Activated T-cell treated with anti-CD3 and anti-CD28 coated beads, Interleukin-2, amount 50 U/mL, for 72 hours (primary cell): ENCODE data around the gene TSPO2. TPM values are rescaled to one million over a fixed set of nuclear protein-coding genes. Genes with fewer than 3 reads are reported as not detected.
"Not testable (repeated sequence)": the region's sequence is repeated elsewhere in the genome, so short reads cannot be mapped to it uniquely, and the experiment has no call there.

Source experiments
- ATAC-seq, 2 donors: fragments of 150-1000 bp; cut with Tn5 transposase; replicated peaks in 1 of 2; 2 replicates each; pipeline ENCODE4 v1.10.0; 2021; ENCODE audit warnings: moderate library complexity in 2 of 2, mild to moderate bottlenecking in 1 of 2
- DNase-seq, 2 donors: peaks; one replicate each; pipeline ENCODE4 v3.0.0; 2021 to 2022; ENCODE audit warnings: mixed read lengths in 1 of 2
- H3K27ac Mint-ChIP-seq: one replicate; pipeline ENCODE4 v1.8.0; 2022; ENCODE audit warnings: mild to moderate bottlenecking, moderate library complexity, mixed read lengths
- H3K27me3 Mint-ChIP-seq: one replicate; pipeline ENCODE4 v1.8.0; 2022; ENCODE audit warnings: low read depth, mixed read lengths
- H3K36me3 Mint-ChIP-seq, 2 donors: one replicate each; pipeline ENCODE4 v1.8.0; 2022; ENCODE audit warnings: mixed read lengths in 2 of 2, mild to moderate bottlenecking in 1 of 2; ENCODE audit not compliant: insufficient read depth in 2 of 2
- H3K4me1 Mint-ChIP-seq: one replicate; pipeline ENCODE4 v1.8.0; 2022; ENCODE audit warnings: low read depth, mixed read lengths
- H3K4me3 Mint-ChIP-seq, 2 donors: one replicate each; pipeline ENCODE4 v1.8.0; 2022; ENCODE audit warnings: mild to moderate bottlenecking in 2 of 2, mixed read lengths in 2 of 2, moderate library complexity in 2 of 2
- H3K9me3 Mint-ChIP-seq, 2 donors: one replicate each; pipeline ENCODE4 v1.8.0; 2022; ENCODE audit warnings: mixed read lengths in 2 of 2
- total RNA-seq, 2 donors: library from RNA; stranded (reverse); gene quantifications; one replicate each; pipeline ENCODE4 v1.2.3, GENCODE V29; 2022

TSPO2 gene
- total RNA-seq, 2 donors from 2014 or later = not detected

GRCh38 chr6:41013466-41014153 is 28.7 kb upstream of the TSPO2 start:
- DNase-seq = no peak
- no peak for ATAC-seq
- H3K4me3 Mint-ChIP-seq = no peak overlapping the region
- no peak overlapping the region for H3K27ac Mint-ChIP-seq
- no peaks in the 10 kb centered on the region for H3K9me3 Mint-ChIP-seq
- no peaks in the 10 kb centered on the region for H3K27me3 Mint-ChIP-seq
- no peaks in the 10 kb centered on the region for H3K36me3 Mint-ChIP-seq
- no peaks in the 10 kb centered on the region for H3K4me1 Mint-ChIP-seq

- Mint-ChIP-seq H3K27ac (no peak overlapping the region), H3K4me3 (no peak overlapping the region), H3K36me3 (no peaks in the 10 kb centered on the region), H3K4me1 (no peaks in the 10 kb centered on the region), H3K9me3 (no peaks in the 10 kb centered on the region), H3K27me3 (no peaks in the 10 kb centered on the region)
- ATAC-seq (no peak), DNase-seq (no peak)
Measured at GRCh38 chr6:41014780-41015179, 27.5 kb upstream of the TSPO2 start.

- H3K36me3 Mint-ChIP-seq, H3K9me3 Mint-ChIP-seq, H3K27me3 Mint-ChIP-seq, H3K4me3 Mint-ChIP-seq, H3K27ac Mint-ChIP-seq, H3K4me1 Mint-ChIP-seq, DNase-seq, ATAC-seq: not testable (repeated sequence)
Measured at GRCh38 chr6:41015860-41016259, 26.4 kb upstream of the TSPO2 start.

GRCh38 chr6:41017663-41018062 is 24.6 kb upstream of the TSPO2 start:
- Mint-ChIP-seq H3K4me1 (no peaks in the 10 kb centered on the region), H3K9me3 (no peaks in the 10 kb centered on the region), H3K27ac (no peak overlapping the region), H3K27me3 (no peaks in the 10 kb centered on the region), H3K36me3 (no peaks in the 10 kb centered on the region), H3K4me3 (no peak overlapping the region)
- ATAC-seq (no peak), DNase-seq (no peak)

GRCh38 chr6:41021832-41022231 is 20.4 kb upstream of the TSPO2 start:
- ATAC-seq (no peak), DNase-seq (no peak)
- H3K4me3 Mint-ChIP-seq = no peak overlapping the region
- no peaks in the 10 kb centered on the region for H3K27me3 Mint-ChIP-seq
- H3K9me3 Mint-ChIP-seq = no peaks in the 10 kb centered on the region
- no peaks in the 10 kb centered on the region for H3K4me1 Mint-ChIP-seq
- no peak overlapping the region for H3K27ac Mint-ChIP-seq
- H3K36me3 Mint-ChIP-seq = no peaks in the 10 kb centered on the region

- Mint-ChIP-seq H3K4me1 (peaks cover 4% of the 10 kb centered on the region), H3K27ac (no peak overlapping the region), H3K27me3 (no peaks in the 10 kb centered on the region), H3K4me3 (no peak overlapping the region), H3K9me3 (no peaks in the 10 kb centered on the region), H3K36me3 (no peaks in the 10 kb centered on the region)
- DNase-seq (no peak), ATAC-seq (no peak)
Measured at GRCh38 chr6:41022294-41022693, 20.0 kb upstream of the TSPO2 start.

- no peak overlapping the region for H3K4me3 Mint-ChIP-seq
- ATAC-seq (no peak), DNase-seq (no peak)
- no peaks in the 10 kb centered on the region for H3K9me3 Mint-ChIP-seq
- no peak overlapping the region for H3K27ac Mint-ChIP-seq
- peaks cover 13% of the 10 kb centered on the region for H3K4me1 Mint-ChIP-seq
- H3K27me3 Mint-ChIP-seq = no peaks in the 10 kb centered on the region
- H3K36me3 Mint-ChIP-seq = no peaks in the 10 kb centered on the region
Measured at GRCh38 chr6:41023114-41023513, 19.2 kb upstream of the TSPO2 start.

GRCh38 chr6:41025966-41026530 is 16.2 kb upstream of the TSPO2 start:
- DNase-seq (no peak), ATAC-seq (no peak)
- no peaks in the 10 kb centered on the region for H3K9me3 Mint-ChIP-seq
- H3K4me1 Mint-ChIP-seq = peaks cover 23% of the 10 kb centered on the region
- no peak overlapping the region for H3K27ac Mint-ChIP-seq
- no peaks in the 10 kb centered on the region for H3K27me3 Mint-ChIP-seq
- H3K36me3 Mint-ChIP-seq = no peaks in the 10 kb centered on the region
- no peak overlapping the region for H3K4me3 Mint-ChIP-seq

GRCh38 chr6:41027241-41027640 is 15.0 kb upstream of the TSPO2 start:
- peak overlapping the region; percentile 60 to 85 for H3K4me3 Mint-ChIP-seq
- H3K27ac Mint-ChIP-seq = peak overlapping the region; percentile 67
- no peaks in the 10 kb centered on the region for H3K9me3 Mint-ChIP-seq
- H3K27me3 Mint-ChIP-seq = no peaks in the 10 kb centered on the region
- no peaks in the 10 kb centered on the region for H3K36me3 Mint-ChIP-seq
- ATAC-seq = no peak
- H3K4me1 Mint-ChIP-seq = peaks cover 23% of the 10 kb centered on the region
- no peak for DNase-seq

- ATAC-seq (peak; percentile 90 to 91), DNase-seq (peak; percentile 81 to 93)
- peak overlapping the region; percentile 67 for H3K27ac Mint-ChIP-seq
- peak overlapping the region; percentile 60 to 85 for H3K4me3 Mint-ChIP-seq
- peaks cover 23% of the 10 kb centered on the region for H3K4me1 Mint-ChIP-seq
- no peaks in the 10 kb centered on the region for H3K36me3 Mint-ChIP-seq
- no peaks in the 10 kb centered on the region for H3K9me3 Mint-ChIP-seq
- H3K27me3 Mint-ChIP-seq = no peaks in the 10 kb centered on the region
Measured at GRCh38 chr6:41027799-41028560, 14.3 kb upstream of the TSPO2 start.

- ATAC-seq (peak; percentile 48 to 58), DNase-seq (peak in 1 of 2 donors; percentile 8)
- H3K9me3 Mint-ChIP-seq = no peaks in the 10 kb centered on the region
- peak overlapping the region; percentile 60 to 85 for H3K4me3 Mint-ChIP-seq
- H3K36me3 Mint-ChIP-seq = no peaks in the 10 kb centered on the region
- H3K27ac Mint-ChIP-seq = peak overlapping the region; percentile 47
- H3K4me1 Mint-ChIP-seq = peaks cover 23% of the 10 kb centered on the region
- no peaks in the 10 kb centered on the region for H3K27me3 Mint-ChIP-seq
Measured at GRCh38 chr6:41028561-41029412, 13.5 kb upstream of the TSPO2 start.

- Mint-ChIP-seq H3K27me3 (no peaks in the 10 kb centered on the region), H3K27ac (no peak overlapping the region), H3K36me3 (no peaks in the 10 kb centered on the region), H3K4me3 (no peak overlapping the region), H3K9me3 (no peaks in the 10 kb centered on the region), H3K4me1 (peaks cover 13% of the 10 kb centered on the region)
- DNase-seq = no peak
- no peak for ATAC-seq
Measured at GRCh38 chr6:41032830-41033229, 9.4 kb upstream of the TSPO2 start.

GRCh38 chr6:41033776-41034175 is 8.5 kb upstream of the TSPO2 start:
- peaks cover 6% of the 10 kb centered on the region for H3K4me1 Mint-ChIP-seq
- no peak overlapping the region for H3K4me3 Mint-ChIP-seq
- no peaks in the 10 kb centered on the region for H3K27me3 Mint-ChIP-seq
- H3K36me3 Mint-ChIP-seq = no peaks in the 10 kb centered on the region
- no peaks in the 10 kb centered on the region for H3K9me3 Mint-ChIP-seq
- DNase-seq (no peak), ATAC-seq (no peak)
- no peak overlapping the region for H3K27ac Mint-ChIP-seq
